K562 (cell line): ENCODE measurements around the gene EFHB. TPM values are rescaled to one million over a fixed set of nuclear protein-coding genes. Genes with fewer than 3 reads are reported as not detected.

Experiments used
- ETS2 ChIP-seq: IDR thresholded peaks from 2 replicates; pipeline ENCODE4 v1.6.1; 2016; ENCODE audit warnings: borderline replicate concordance, missing genetic modification characterization, mild to moderate bottlenecking, moderate library complexity, missing compliant biosample characterization; ENCODE audit not compliant: poor library complexity, severe bottlenecking
- FOSL1 ChIP-seq: fragments of 200-800 bp; sonication (Bioruptor generic); conservative IDR thresholded peaks from 2 replicates; pipeline ENCODE4 v1.6.1; 2016; ENCODE audit warnings: missing genetic modification characterization, missing compliant biosample characterization
- KDM1A ChIP-seq, 2 experiments: fragments of 450-650 bp; IDR thresholded peaks; 2 replicates each; pipeline ENCODE4 v1.6.1; 2016; ENCODE audit warnings: mild to moderate bottlenecking in 2 of 2
- KDM2B ChIP-seq: fragments of 250-450 bp; sonication (Bioruptor Pico); IDR thresholded peaks from 2 replicates; pipeline ENCODE4 v1.8.0; 2021; ENCODE audit warnings: mild to moderate bottlenecking, moderate library complexity
- MGA ChIP-seq: fragments of 450-650 bp; IDR thresholded peaks from 2 replicates; pipeline ENCODE4 v1.6.1; 2016; ENCODE audit warnings: mild to moderate bottlenecking, moderate library complexity
- MNT ChIP-seq, 2 experiments: fragments of 450-650 bp; conservative IDR thresholded peaks; 2 replicates each; pipeline ENCODE4 v1.6.1; 2017; ENCODE audit warnings: mild to moderate bottlenecking in 2 of 2, moderate library complexity in 2 of 2
- RHOXF2B ChIP-seq: fragments of 250-450 bp; sonication (Bioruptor Pico); conservative IDR thresholded peaks from 2 replicates; pipeline ENCODE4 v1.5.1; 2021
- TARDBP ChIP-seq: fragments of 450-650 bp; IDR thresholded peaks from 2 replicates; pipeline ENCODE4 v1.6.1; 2016
- XRCC5 ChIP-seq: fragments of 200-400 bp; formaldehyde crosslinking; IDR thresholded peaks from 2 replicates; pipeline ENCODE4 v1.6.1; 2017; ENCODE audit warnings: low read depth, mild to moderate bottlenecking, low read length
- ZNF232 ChIP-seq: sonication (generic); formaldehyde crosslinking; IDR thresholded peaks from 2 replicates; pipeline ENCODE4 v1.8.0; 2022; ENCODE audit warnings: mild to moderate bottlenecking, missing genetic modification reagents
- ZNF511 ChIP-seq: sonication (generic); formaldehyde crosslinking; IDR thresholded peaks from 2 replicates; pipeline ENCODE4 v1.8.0; 2022; ENCODE audit warnings: mild to moderate bottlenecking, missing genetic modification reagents
- ZNF584 ChIP-seq: fragments of 200-800 bp; sonication (Bioruptor generic); IDR thresholded peaks from 2 replicates; pipeline ENCODE4 v1.6.1; 2016; ENCODE audit warnings: low read depth, mild to moderate bottlenecking, missing genetic modification characterization, missing compliant biosample characterization
- ZNF740 ChIP-seq, 3 experiments: fragments of 200-800 bp in 1 of 3; sonication (Bioruptor generic) in 1 of 3; sonication (generic) in 1 of 3; formaldehyde crosslinking in 1 of 3; IDR thresholded peaks; 2 replicates each; pipeline versions ENCODE4 v1.6.1 to v1.8.0; 2016 to 2022; ENCODE audit warnings: mild to moderate bottlenecking in 2 of 3, missing compliant biosample characterization in 2 of 3, missing genetic modification characterization in 2 of 3, missing genetic modification reagents in 1 of 3
- polyA plus RNA-seq, 8 experiments: library from polyadenylated mRNA; depleted of rRNA in 4 of 8; stranded (reverse) in 5 of 8; unstranded in 3 of 8; fragments of >200 nt; fragmentation: Nextera tagmentation in 2 of 8; fragmentation: Illumina TruSeq in 1 of 8; extraction: Ambion mirVana in 2 of 8; extraction: Trizol in 1 of 8; gene quantifications; 2 replicates each; pipeline versions ENCODE4 v1.2.1 to v1.2.3, GENCODE V29; 2011 to 2014; ENCODE audit warnings: inconsistent platforms in 1 of 8, missing spikeins in 1 of 8
- total RNA-seq, 7 experiments: library from RNA; depleted of rRNA in 6 of 7; stranded (reverse); fragments of >200 nt in 6 of 7; fragmentation: Illumina TruSeq in 2 of 7; extraction: Trizol in 2 of 7; gene quantifications; 2 replicates each; pipeline versions ENCODE4 v1.2.1 to v1.2.3, GENCODE V29; 2011 to 2021; ENCODE audit warnings: low replicate concordance in 1 of 7

EFHB gene
- total and polyA plus RNA-seq, 9 of the 15 experiments (the other 6 are each of a cell fraction or from before 2014, with no cell fraction given): 1.5 to 4.0 (median 1.8) TPM

GRCh38 chr3:19934098-19934566, at the start of gene EFHB (continued):
- TF ChIP-seq ZNF511 (CRISPR knock-in tag) (no peak), ETS2 (tag) (no peak), RHOXF2B (CRISPR knock-in tag) (no peak), KDM2B (CRISPR knock-in tag) (no peak), XRCC5 (no peak), MNT (conservative IDR thresholded peaks at IDR 0.05) (peak in 1 of 2 experiments; percentile 39; a peak in 1 of 4 replicates), MGA (0 out of 2 replicates have a peak, but pooled peaks have one; percentile 3), FOSL1 (tag) (no peak), KDM1A (IDR thresholded peaks at IDR 0.05) (peak; percentile 69 to 76), ZNF740 (CRISPR knock-in tag; IDR thresholded peaks at IDR 0.05) (no peak), ZNF740 (tag; IDR thresholded peaks at IDR 0.05) (no peak), ZNF232 (no peak), ZNF584 (CRISPR knock-in tag) (no peak), TARDBP (no peak)
